Memory B cell (primary cell): Measurements from ENCODE around the gene GUCA2B.

Experiments used
- ATAC-seq: fragments of 150-1000 bp; cut with Tn5 transposase; 2 replicates; pipeline ENCODE4 v1.10.0; 2021; ENCODE audit warnings: low read depth, mild to moderate bottlenecking, moderate library complexity
- DNase-seq, 2 donors: peaks; one replicate each; pipeline ENCODE4 v3.0.0; 2022; ENCODE audit warnings: low spot score in 2 of 2
- H3K27ac Mint-ChIP-seq: one replicate; pipeline ENCODE4 v1.8.0; 2022; ENCODE audit warnings: mild to moderate bottlenecking, moderate library complexity, mixed read lengths
- H3K27me3 Mint-ChIP-seq: one replicate; pipeline ENCODE4 v1.8.0; 2022; ENCODE audit warnings: mixed read lengths
- H3K36me3 Mint-ChIP-seq: one replicate; pipeline ENCODE4 v1.8.0; 2022; ENCODE audit warnings: mild to moderate bottlenecking, mixed read lengths
- H3K4me1 Mint-ChIP-seq: one replicate; pipeline ENCODE4 v1.8.0; 2022; ENCODE audit warnings: mixed read lengths
- H3K4me3 Mint-ChIP-seq: one replicate; pipeline ENCODE4 v1.8.0; 2022; ENCODE audit warnings: mild to moderate bottlenecking, moderate library complexity, mixed read lengths
- H3K9me3 Mint-ChIP-seq: one replicate; pipeline ENCODE4 v1.8.0; 2022; ENCODE audit warnings: mixed read lengths

GUCA2B gene

DNA sequence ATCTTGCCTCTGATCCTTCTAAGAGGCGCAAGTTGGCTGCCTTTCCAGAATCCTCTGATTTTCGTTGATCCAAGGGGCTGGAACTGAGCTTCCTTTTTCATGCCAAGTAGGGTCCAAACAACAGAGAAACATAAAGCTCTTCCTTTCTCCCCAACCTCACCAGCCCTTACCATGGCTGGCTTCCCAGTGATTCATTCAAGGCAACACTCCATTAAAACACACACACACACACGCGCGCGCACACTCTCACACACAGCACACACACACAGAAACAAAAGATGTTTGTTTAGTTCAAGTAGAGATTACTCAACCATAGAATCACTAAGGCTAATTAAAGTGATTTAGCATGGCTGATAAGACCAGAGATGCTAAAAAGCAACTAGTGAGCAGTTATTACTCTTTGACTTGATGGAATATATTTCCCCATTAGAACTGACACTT lies 24.4 kb downstream of the GUCA2B start:
- H3K4me3 Mint-ChIP-seq, result no peak overlapping the region
- H3K27me3 Mint-ChIP-seq, result no peaks in the 10 kb centered on the region
- ATAC-seq (no peak), DNase-seq (no peak)
- no peaks in the 10 kb centered on the region for H3K9me3 Mint-ChIP-seq
- H3K36me3 Mint-ChIP-seq, result peaks cover 10% of the 10 kb centered on the region
- H3K27ac Mint-ChIP-seq, result no peak overlapping the region
- H3K4me1 Mint-ChIP-seq, result no peaks in the 10 kb centered on the region

DNA sequence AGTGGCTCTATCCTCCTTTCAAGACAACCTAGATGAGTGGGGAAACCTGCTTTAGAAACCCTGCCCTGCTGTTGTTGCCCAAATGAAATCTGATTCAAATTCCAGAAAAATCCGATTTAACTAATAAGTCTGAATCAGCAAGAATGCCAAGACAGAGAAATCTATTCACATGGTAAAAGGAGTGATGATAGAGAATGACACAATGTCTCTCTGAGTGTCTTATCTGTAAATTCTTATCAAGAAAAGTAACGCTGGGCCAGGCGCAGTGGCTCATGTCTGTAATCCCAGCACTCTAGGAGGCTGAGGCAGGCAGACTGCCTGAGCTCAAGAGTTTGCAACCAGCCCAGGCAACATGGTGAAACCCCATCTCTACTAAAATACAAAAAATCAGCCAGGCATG lies 25.0 kb downstream of the GUCA2B start:
- no peaks in the 10 kb centered on the region for H3K27me3 Mint-ChIP-seq
- H3K4me3 Mint-ChIP-seq, result no peak overlapping the region
- H3K36me3 Mint-ChIP-seq, result peaks cover 14% of the 10 kb centered on the region
- H3K27ac Mint-ChIP-seq, result no peak overlapping the region
- no peaks in the 10 kb centered on the region for H3K9me3 Mint-ChIP-seq
- DNase-seq (no peak), ATAC-seq (no peak)
- no peaks in the 10 kb centered on the region for H3K4me1 Mint-ChIP-seq

DNA sequence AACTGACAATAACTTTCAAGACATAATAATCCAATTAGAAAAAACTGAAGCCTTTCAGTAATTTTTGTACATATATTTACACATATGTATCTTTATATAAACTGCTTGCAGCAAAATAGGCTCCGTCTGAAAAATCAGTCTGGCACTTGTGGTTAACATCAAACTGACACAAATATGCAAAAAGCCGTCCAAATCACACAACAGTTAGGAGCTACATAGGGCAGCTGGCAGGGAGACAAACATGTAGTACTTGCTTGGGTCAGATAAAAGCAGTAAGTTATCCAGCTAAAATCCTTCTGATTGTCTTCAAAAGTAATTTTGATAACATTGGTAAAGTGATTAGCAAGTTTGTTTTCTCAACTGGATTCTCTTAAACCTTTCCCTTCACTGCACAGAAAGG lies 26.1 kb downstream of the GUCA2B start:
- Mint-ChIP-seq H3K9me3 (no peaks in the 10 kb centered on the region), H3K4me1 (no peaks in the 10 kb centered on the region), H3K4me3 (no peak overlapping the region), H3K36me3 (peaks cover 14% of the 10 kb centered on the region), H3K27me3 (no peaks in the 10 kb centered on the region), H3K27ac (no peak overlapping the region)
- DNase-seq, result no peak
- ATAC-seq, result no peak

DNA sequence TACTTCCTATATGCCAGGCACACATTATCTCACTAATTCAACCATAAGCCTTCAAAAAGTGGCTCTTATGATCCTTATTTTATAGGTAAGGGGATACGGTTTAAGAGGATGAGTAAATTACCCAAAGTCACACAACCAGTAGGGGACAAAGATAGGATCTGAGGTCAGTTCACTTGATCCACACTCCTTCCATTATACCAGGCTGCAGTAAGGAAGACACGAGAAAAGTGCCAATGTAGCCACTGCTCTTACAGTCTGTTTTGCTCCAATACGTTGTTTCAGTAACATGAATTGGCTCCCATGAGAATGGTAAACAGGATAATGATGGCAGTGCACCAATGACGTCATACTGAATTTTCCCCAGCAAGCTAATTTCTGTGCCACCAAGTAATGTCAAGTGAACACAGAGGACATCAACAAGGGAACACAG lies 26.7 kb downstream of the GUCA2B start:
- no peaks in the 10 kb centered on the region for H3K4me1 Mint-ChIP-seq
- H3K36me3 Mint-ChIP-seq, result peaks cover 19% of the 10 kb centered on the region
- no peaks in the 10 kb centered on the region for H3K9me3 Mint-ChIP-seq
- no peak for DNase-seq
- H3K27ac Mint-ChIP-seq, result peak overlapping the region; percentile 58
- H3K4me3 Mint-ChIP-seq, result no peak overlapping the region
- no peak for ATAC-seq
- no peaks in the 10 kb centered on the region for H3K27me3 Mint-ChIP-seq

DNA sequence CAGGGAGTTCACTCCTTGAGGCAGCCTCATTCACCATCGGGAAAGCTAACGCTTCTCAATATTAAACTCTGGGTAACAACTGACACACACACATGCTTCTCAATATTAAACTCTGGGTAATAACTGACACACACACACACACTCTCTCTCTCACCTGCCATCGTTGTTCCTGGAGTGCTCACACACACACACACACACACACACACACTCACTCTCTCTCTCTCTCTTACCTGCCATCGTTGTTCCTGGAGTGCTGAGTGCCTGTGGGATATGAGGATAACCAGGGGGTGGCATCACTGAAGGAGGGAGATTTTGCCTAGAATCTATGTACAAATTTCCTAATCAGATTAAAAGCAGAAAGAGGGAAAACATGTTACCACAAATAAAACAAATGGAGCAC lies 28.5 kb downstream of the GUCA2B start:
- H3K4me1 Mint-ChIP-seq, result no peaks in the 10 kb centered on the region
- peak overlapping the region; percentile 8 for H3K27ac Mint-ChIP-seq
- no peaks in the 10 kb centered on the region for H3K27me3 Mint-ChIP-seq

DNA sequence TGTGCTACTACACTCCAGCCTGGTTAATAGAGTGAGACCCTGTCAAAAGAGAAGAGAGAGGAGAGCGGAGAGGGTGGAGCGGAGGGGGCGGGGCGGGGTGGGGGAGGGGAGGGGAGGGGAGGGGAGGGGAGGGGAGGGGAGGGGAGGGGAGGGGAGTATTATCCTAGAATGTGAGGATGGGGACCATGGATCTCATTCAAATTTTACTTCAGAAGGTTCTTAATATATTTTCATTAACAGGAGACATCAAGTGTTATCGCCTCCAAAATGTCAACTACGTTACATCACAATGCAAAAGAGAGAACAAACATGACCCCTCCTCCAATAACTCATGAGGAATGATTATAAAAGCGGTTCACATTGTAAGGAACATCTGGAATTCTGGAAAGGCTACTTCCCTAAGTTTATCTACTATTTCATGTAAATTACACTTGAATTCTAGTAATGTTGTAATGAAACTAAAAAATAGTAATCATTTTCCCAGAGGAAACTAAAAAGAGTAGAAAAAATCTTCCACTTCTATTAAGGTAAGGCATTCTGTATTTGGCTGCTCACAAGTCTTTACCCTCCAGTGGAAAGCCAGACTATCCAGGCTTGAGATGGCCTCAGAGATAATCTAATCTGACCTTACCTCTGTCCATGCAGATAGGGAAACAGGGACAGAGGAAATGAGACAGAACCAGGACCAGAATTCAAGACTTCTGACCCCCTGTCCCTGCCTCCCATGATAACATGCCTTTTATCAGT lies 30.2 kb downstream of the GUCA2B start:
- no peak overlapping the region for H3K4me3 Mint-ChIP-seq
- no peaks in the 10 kb centered on the region for H3K4me1 Mint-ChIP-seq
- H3K27me3 Mint-ChIP-seq, result no peaks in the 10 kb centered on the region

More for the DNA sequence above, 28.5 kb downstream of the GUCA2B start:
- DNase-seq (no peak), ATAC-seq (no peak)
- no peaks in the 10 kb centered on the region for H3K9me3 Mint-ChIP-seq
- H3K36me3 Mint-ChIP-seq, result peaks cover 25% of the 10 kb centered on the region
- no peak overlapping the region for H3K4me3 Mint-ChIP-seq

DNA sequence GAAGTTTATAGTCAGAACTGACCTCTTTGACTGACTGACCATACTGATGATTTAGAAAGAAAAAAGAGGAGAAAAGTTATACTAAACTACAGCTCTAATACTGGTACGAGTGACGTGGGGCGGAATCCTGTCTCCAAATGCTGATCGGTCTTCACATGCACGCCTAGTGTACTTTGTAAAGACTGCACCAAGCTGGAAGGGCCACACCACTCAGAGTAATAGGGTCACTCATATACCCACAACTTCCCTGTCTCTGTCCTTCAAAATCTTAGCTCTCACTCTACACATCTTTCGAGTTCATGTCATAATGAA lies 30.7 kb downstream of the GUCA2B start:
- ATAC-seq (no peak), DNase-seq (no peak)
- peaks cover 35% of the 10 kb centered on the region for H3K36me3 Mint-ChIP-seq
- H3K27ac Mint-ChIP-seq, result no peak overlapping the region
- H3K4me1 Mint-ChIP-seq, result no peaks in the 10 kb centered on the region
- H3K4me3 Mint-ChIP-seq, result no peak overlapping the region
- H3K9me3 Mint-ChIP-seq, result no peaks in the 10 kb centered on the region
- no peaks in the 10 kb centered on the region for H3K27me3 Mint-ChIP-seq

More for the DNA sequence above, 30.2 kb downstream of the GUCA2B start:
- H3K27ac Mint-ChIP-seq, result peak overlapping the region; percentile 49
- peaks cover 35% of the 10 kb centered on the region for H3K36me3 Mint-ChIP-seq
- H3K9me3 Mint-ChIP-seq, result no peaks in the 10 kb centered on the region
- DNase-seq (no peak), ATAC-seq (no peak)

DNA sequence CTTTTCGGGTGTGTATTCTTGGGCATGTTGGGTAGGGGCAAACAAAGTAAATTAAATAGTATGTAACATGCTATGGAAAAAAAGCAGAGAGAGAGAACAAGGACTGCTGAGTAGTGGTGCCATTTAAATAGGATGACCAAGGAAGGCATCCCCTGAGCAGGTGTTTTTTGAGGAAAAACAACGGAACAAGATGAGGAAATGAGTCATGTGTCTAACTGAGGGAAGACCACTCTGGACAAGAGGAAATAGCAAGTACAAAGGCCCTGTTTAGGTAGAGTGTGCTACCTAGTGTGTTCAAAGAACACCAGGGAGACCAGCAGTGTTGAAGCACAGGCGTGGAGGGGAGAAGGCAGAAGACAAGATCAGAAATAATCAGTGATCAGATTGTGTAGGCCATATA lies 31.4 kb downstream of the GUCA2B start:
- no peak overlapping the region for H3K4me3 Mint-ChIP-seq
- H3K4me1 Mint-ChIP-seq, result no peaks in the 10 kb centered on the region
- no peak overlapping the region for H3K27ac Mint-ChIP-seq
- H3K9me3 Mint-ChIP-seq, result no peaks in the 10 kb centered on the region
- ATAC-seq (no peak), DNase-seq (no peak)
- peaks cover 34% of the 10 kb centered on the region for H3K36me3 Mint-ChIP-seq
- H3K27me3 Mint-ChIP-seq, result no peaks in the 10 kb centered on the region

DNA sequence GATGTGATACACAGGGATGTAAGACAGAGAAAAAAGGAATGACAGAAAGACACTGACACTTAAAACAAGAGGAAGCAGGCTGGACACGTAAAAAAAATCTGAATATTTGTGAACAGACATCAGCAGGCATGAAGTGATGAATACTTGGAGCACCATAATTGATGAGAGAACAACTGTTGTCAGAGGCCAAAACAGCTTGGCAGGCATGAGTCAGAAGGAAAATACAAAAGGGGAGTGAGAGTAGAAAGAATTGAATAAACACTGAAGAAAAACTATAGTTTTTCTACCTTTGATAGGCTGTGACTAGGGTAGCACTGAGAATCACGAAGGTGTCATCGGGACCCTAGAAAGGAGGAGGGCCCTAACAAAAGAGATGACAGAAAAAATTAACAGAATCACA lies 32.9 kb downstream of the GUCA2B start:
- H3K27me3 Mint-ChIP-seq, result no peaks in the 10 kb centered on the region
- DNase-seq (no peak), ATAC-seq (no peak)
- H3K27ac Mint-ChIP-seq, result no peak overlapping the region
- H3K4me3 Mint-ChIP-seq, result no peak overlapping the region
- peaks cover 37% of the 10 kb centered on the region for H3K36me3 Mint-ChIP-seq
- no peaks in the 10 kb centered on the region for H3K4me1 Mint-ChIP-seq
- H3K9me3 Mint-ChIP-seq, result no peaks in the 10 kb centered on the region

DNA sequence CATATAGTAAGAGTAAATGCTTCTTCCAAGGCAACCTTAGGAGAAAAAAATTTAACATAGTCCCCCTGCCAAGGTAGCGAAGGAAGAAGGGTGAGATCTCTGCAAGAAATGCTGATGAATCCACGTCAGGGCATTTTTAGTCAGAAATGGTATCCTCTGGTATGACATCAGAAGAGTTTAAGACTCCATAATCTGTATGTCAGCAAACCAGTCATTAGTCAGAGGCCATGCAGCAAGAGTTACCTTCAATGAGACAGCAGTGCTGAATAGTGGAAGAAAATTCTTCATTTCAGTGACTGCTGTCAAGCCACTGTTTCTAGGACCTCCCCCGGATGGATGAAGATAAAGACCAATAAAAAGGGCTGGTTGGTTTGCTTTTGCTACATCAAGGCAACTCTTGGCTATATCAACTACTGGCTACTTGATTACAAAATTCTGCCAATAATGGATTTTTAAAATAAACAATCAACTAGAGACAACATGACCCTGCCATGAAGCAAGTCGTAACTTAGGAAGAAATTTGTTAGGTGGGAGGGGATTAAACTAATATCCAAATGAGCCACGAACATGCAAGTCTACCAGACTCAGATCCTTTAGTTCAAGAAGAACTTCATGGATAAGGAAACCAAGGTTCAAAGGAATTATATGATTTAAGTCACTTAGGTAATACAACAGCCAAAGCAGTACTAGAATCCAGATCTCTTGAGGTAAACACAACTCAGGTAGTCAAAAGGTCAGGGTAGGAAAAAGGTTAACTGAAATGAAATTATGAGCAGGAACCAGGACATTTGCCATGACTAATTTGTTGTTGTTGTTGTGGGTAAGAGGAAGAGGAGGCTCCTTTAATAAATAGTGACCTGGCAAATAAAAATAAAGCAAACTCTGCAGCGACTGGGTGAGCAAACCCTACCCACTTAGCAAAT lies 37.0 kb downstream of the GUCA2B start:
- Mint-ChIP-seq H3K9me3 (no peaks in the 10 kb centered on the region), H3K36me3 (peaks cover 32% of the 10 kb centered on the region), H3K27ac (no peak overlapping the region), H3K27me3 (no peaks in the 10 kb centered on the region), H3K4me3 (no peak overlapping the region), H3K4me1 (no peaks in the 10 kb centered on the region)
- DNase-seq (no peak), ATAC-seq (no peak)

DNA sequence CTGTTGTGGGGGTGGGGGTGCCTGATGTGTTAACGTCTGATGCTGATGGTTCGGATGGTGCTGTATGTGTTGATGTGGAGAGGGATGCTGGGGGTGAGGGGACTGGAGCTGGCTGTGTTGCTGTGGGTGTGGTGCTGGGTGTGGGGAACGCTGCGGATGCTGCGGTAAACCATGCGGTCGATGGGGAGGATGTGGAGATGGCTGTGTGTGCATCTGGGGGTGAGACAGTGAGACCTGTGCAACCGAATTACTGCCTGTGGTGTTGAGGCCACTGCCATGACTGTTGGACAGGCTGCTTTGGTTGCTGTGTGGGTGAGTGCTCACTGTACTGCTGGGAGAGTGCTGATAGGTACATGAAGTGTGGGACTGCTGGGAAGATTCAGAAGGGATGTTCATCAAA lies 38.1 kb downstream of the GUCA2B start:
- Mint-ChIP-seq H3K9me3 (no peaks in the 10 kb centered on the region), H3K27me3 (no peaks in the 10 kb centered on the region), H3K4me1 (no peaks in the 10 kb centered on the region), H3K4me3 (no peak overlapping the region), H3K27ac (no peak overlapping the region), H3K36me3 (peaks cover 26% of the 10 kb centered on the region)
- DNase-seq, result no peak
- no peak for ATAC-seq

DNA sequence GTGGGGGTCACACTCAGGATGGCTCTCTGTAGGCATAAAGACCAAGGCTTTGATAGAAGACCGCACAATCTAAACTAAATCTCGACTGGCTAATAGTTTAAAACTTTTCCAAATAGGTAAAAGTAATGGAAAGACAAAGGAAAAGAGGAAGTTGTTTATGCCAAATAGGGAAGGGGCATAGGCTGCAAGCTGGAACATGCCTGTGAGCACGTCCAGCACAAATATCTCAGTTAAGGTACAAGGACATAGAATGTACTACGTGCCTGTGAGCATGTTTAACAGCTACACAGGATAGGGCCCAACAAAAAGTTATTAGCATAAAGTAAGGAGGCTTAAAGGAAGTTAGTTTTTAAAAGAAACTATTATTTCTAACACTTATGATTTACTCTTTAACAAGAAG lies 38.9 kb downstream of the GUCA2B start:
- H3K4me3 Mint-ChIP-seq, result no peak overlapping the region
- H3K9me3 Mint-ChIP-seq, result no peaks in the 10 kb centered on the region
- H3K27ac Mint-ChIP-seq, result no peak overlapping the region
- no peaks in the 10 kb centered on the region for H3K4me1 Mint-ChIP-seq
- peaks cover 25% of the 10 kb centered on the region for H3K36me3 Mint-ChIP-seq
- DNase-seq, result no peak
- no peak for ATAC-seq
- H3K27me3 Mint-ChIP-seq, result no peaks in the 10 kb centered on the region

DNA sequence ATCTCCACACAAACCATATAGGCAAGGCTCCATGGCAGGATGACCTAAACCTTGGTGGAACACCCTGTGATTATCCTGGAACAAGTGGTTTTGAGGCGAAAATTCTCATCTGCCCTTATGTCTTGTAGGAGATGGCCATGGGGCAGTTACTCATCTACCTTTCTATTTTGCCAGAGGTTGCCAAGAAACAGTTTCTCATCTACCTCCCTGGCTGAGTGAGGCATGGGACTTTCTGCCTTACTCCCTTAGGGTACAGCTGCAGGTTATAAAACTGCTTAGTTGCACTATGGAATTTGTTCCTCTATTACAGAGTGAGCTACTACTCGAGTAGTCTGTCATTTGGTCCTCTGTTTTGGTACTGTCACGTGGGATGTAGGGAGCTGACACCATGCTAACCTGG lies 42.6 kb downstream of the GUCA2B start:
- Mint-ChIP-seq H3K27ac (no peak overlapping the region), H3K9me3 (no peaks in the 10 kb centered on the region), H3K27me3 (no peaks in the 10 kb centered on the region), H3K36me3 (peaks cover 30% of the 10 kb centered on the region), H3K4me3 (no peak overlapping the region), H3K4me1 (no peaks in the 10 kb centered on the region)
- DNase-seq, result no peak
- ATAC-seq, result no peak

DNA sequence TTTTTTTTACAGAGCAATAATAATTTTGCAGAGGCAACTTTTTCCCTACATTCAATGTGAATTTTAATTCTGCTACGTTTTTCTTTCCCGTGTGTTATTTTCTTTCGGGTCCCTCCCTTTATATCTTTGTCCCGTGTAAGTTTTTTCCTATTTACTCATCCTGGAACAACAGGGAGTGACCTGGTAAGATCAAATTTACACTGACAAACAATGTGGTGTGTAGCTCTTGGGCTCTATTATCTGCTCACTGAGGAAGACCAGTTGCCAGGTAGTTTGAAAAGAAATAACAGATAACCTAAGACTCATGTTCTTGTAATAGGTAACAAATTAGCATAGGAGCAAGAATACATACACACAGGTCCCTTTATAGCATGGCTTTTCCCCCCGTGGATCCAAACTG lies 45.0 kb downstream of the GUCA2B start:
- H3K36me3 Mint-ChIP-seq, result peaks cover 38% of the 10 kb centered on the region
- no peaks in the 10 kb centered on the region for H3K27me3 Mint-ChIP-seq
- H3K4me1 Mint-ChIP-seq, result no peaks in the 10 kb centered on the region
- no peak for ATAC-seq
- DNase-seq, result no peak
- no peak overlapping the region for H3K27ac Mint-ChIP-seq
- no peak overlapping the region for H3K4me3 Mint-ChIP-seq
- peaks cover 8% of the 10 kb centered on the region for H3K9me3 Mint-ChIP-seq
